Measurements from ENCODE around the gene ANKRD33B.

ANKRD33B gene

GRCh38 chr5:10595672-10596309 is 31.9 kb downstream of the ANKRD33B start:
- no peak for TF ChIP-seq CTCF (IDR thresholded peaks at IDR 0.05; ENCODE audit: control insufficient read depth, extremely low read depth, insufficient read depth)
- H3K4me3 ChIP-seq (ENCODE audit: low read depth, low read length): no peak overlapping the region
- DNase-seq (ENCODE audit: low read depth): no peak

- H3K4me3 ChIP-seq (ENCODE audit: low read depth, low read length): no peak overlapping the region
- DNase-seq (ENCODE audit: low read depth): no peak
- no peak for TF ChIP-seq CTCF (IDR thresholded peaks at IDR 0.05; ENCODE audit: control insufficient read depth, extremely low read depth, insufficient read depth)
Measured at GRCh38 chr5:10596310-10596703, 32.4 kb downstream of the ANKRD33B start.

- TF ChIP-seq CTCF (IDR thresholded peaks at IDR 0.05; ENCODE audit: control insufficient read depth, extremely low read depth, insufficient read depth): no peak
- DNase-seq (ENCODE audit: low read depth): no peak
- no peak overlapping the region for H3K4me3 ChIP-seq (ENCODE audit: low read depth, low read length)
Measured at GRCh38 chr5:10596886-10597451, 33.1 kb downstream of the ANKRD33B start.

- no peak overlapping the region for H3K4me3 ChIP-seq (ENCODE audit: low read depth, low read length)
- no peak for TF ChIP-seq CTCF (IDR thresholded peaks at IDR 0.05; ENCODE audit: control insufficient read depth, extremely low read depth, insufficient read depth)
- no peak for DNase-seq (ENCODE audit: low read depth)
Measured at GRCh38 chr5:10599113-10599512, 35.2 kb downstream of the ANKRD33B start.

- H3K4me3 ChIP-seq (ENCODE audit: low read depth, low read length): no peak overlapping the region
- no peak for DNase-seq (ENCODE audit: low read depth)
- no peak for TF ChIP-seq CTCF (IDR thresholded peaks at IDR 0.05; ENCODE audit: control insufficient read depth, extremely low read depth, insufficient read depth)
Measured at GRCh38 chr5:10599862-10600284, 36.0 kb downstream of the ANKRD33B start.

- H3K4me3 ChIP-seq (ENCODE audit: low read depth, low read length): no peak overlapping the region
- DNase-seq (ENCODE audit: low read depth): no peak
- TF ChIP-seq CTCF (IDR thresholded peaks at IDR 0.05; ENCODE audit: control insufficient read depth, extremely low read depth, insufficient read depth): no peak
Measured at GRCh38 chr5:10600626-10601245, 36.9 kb downstream of the ANKRD33B start.

All from LNCaP clone FGC (cell line).